Activated T-cell treated with anti-CD3 and anti-CD28 coated beads for 4 hours (primary cell): ENCODE results near the gene CAPN14.

ENCODE experiments used
- DNase-seq: peaks from one replicate; pipeline ENCODE4 v3.0.0-alpha.2; 2020

Gene CAPN14

DNA sequence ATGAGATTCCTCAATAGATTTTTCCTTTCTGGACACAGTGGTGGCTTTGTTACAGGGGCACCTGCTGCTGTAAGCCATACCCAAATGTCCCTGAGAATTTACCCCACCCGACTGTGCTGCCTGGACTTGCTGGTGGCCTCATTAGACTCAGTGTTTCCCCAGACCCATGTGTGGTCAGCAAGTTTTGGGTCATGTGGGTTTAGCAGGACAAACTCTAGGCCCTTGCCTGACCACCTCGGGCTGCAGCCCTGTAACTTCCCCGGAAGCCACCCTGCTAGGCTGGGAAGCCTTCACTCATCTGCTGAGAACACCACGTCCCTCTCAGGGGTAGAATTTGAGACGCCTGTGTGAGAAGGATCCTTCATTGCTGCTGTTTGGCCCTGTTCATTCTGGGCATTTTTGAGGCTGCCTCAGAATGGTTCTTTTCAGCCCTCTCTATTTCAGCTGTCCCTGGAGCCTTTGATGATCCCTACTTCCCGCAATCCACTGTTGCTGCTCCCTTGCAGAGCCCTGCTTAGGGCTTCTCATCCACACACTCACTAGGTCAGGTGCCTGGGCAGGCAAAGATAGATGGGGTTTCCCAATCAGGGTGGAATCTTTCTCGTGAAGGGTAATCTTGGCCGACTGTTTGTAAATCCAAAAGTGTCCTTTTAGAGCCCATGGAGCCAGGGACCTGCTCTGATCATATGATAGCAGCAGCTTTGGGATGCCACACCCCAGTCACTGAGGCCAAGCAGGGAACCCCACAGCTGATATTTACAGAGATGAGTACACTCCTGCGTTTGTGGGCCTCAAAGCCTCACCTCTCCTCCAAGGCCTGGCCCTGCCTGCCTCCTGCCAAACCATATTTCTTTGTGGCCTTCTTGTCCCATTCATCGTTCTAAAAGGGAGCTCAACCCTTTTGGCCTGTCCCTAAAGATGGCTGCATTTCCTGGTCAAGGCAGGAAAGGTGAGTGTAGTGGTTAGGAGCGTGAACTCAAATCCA, 23.4 kb upstream of the CAPN14 start:
- no peak for DNase-seq

DNA sequence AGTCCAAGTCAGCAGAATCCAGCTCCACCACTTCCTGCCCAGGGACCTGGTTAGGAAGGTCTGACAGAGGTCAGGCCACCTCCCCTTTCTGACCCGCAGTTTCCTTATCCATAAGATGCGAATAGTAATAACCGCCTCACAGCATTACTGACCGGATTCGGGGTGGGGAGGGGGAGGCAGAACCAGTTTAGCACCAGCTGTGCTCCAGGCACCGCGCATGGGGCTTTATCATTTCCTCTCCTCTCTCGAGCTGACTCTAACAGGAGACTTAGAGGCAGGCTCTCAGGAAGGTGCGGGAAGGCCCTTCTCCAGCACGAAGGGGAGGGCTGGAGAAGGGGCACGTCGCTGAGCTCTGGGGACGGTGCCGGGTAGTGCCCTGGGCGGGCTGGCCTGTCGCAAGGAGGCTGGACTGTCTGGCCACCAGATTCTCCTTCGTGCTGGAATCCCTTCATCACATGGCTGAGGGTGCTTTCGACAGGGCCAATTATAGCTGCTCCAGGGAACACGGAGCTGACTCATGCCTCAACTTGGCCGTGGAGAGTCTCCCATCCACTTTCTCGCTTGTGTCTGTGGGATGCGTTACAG, 22.4 kb upstream of the CAPN14 start:
- no peak for DNase-seq

DNA sequence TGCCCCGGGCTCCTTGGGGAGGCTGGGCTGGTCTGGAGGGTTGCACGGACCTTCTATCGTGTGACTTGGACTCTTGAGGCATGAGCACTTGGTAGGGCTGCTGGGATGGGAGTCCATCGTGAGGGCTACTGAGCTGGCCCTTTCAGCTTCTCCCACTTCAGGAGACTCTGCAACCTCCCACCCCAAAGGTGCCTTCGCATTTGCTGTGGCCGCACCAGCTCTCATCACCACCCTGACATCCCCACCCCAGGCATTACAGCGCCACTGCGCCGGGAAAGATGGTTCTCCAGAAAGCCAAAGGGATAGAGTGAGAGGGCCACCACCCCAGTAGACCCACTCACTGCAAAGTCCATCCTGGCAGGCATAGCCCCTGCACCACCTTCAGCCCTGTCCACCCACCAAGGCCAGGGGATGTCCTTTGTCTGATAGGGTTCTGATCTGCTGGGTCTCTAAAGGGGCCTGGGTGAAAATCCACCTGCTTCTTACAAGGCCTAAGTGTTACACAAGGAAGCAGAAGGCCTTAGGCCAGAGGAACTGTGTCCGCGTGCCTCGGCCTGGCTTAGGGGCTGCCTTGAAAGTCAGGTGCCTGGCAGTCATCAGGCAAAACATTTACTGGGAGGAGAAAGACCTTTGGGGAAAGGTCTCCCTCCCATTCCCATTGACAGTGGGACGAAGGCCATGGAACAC, 21.7 kb upstream of the CAPN14 start:
- DNase-seq: no peak

DNA sequence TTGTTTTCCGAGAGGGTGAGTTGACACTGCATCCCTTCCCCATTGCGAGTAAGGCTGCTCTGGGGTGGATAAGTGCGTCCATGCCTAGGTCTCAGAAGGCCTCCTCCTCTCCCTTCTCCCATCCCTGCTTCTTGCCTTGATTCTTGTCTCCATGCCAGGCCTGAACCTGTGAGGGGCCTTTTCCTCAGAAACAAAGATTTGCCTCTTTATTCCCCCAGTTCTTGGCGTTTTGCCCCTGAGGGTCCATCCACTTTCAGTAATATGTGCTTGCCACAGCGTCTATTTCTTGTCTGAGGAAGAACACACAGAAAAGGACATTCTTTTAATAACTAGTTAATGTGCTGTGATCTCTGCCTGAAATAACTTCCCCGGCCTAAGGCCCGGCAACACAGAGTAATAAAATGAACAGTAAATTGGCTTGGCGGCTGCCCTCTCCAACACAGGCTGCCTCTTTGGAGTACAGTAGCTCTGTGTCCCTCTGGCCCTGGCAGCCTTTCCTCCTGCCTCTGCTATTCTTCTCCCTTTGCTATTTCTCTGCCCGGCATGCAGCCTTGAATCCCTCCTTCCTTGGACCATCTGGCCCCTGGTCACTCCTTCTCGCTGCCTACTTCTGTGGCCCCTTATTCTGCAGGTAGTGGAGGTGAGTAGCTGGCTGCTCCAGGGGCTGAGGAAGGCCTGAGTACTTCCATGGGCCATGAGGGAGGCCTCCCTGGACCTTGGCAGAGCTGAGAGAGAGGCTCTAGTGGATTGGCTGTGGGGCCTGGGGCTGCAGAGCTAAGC, 21.0 kb upstream of the CAPN14 start:
- no peak for DNase-seq

DNA sequence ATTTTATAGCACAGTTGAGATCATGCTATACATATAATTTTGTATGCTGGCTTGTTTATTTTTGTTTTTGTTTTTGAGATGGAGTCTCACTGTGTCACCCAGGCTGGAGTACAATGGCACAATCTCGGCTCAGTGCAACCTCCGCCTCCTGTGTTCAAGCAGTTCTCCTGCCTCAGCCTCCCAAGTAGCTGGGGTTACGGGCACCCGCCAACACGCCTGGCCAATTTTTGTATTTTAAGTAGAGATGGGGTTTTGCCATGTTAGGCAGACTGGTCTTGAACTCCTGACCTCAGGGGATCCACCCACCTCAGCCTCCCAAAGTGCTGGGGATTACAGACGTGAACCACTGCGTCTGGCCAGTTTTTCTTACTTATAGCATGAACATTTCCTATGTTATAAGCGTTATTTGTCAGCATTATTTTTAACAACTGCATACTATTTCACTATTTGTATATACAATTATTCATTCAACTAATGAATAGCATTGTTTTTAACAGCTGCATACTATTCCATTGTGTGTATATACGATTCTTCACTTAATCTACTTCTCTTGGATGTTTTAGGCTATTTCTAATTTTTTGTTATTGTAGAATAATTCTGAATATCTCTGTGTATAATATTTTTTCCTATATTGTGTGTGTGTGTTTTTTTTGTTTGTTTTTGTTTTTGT, 20.2 kb upstream of the CAPN14 start:
- DNase-seq: no peak

DNA sequence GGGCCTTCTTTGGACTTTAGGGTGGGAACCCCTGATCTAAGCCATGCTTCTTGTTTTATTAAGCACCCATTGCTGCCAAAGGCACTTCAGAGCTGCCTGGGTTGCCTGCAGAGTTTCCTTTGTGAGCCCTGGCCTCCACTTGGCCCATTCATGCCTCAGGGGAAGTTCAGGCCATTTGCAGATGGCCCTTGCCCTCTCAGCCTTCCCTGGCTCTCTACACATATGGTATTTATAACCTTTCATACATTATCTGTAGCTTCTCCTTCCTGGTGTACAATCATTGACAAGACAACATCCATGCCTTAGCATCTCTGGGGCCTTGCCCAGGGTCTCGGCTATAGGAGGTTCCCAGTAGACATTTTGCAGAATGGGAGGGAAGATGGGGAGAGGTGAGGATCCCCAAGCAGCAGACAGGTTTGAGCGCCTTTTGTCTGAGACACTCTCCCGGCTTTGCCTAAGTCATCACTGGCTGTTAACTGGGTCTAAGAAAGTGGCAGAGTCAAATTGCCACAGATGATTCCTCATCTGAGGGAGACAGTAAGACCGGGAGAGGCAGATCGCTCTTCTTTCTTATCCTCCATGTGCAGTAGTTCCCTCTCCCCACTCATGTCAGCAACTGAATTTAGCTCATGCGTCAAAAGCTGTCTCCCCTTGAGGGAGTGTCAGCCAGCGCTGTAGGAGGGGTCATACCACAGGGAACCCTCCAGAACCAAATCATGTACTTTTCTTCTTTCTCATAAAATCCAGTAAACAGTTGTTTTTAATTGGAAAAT, 19.3 kb upstream of the CAPN14 start:
- no peak for DNase-seq

DNA sequence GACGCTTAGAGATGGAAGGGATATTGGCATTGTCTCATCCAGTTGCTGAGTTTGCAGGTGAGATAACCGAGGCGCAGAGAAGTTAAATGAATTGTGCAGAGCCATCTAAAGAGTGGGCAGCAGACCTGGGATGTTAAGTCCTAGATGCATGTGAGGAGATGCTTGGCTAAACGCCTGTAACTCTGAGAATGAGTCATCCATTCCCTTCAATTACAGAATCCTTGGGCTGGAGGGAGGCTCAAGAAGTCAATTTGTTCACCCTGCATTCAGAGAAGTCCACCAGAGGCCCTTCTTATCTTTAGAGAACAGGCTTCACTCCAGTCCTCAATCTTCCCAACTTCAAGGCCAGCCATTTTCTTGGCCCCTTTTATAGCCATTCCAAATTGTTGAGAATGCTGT, 18.2 kb upstream of the CAPN14 start:
- DNase-seq: no peak

DNA sequence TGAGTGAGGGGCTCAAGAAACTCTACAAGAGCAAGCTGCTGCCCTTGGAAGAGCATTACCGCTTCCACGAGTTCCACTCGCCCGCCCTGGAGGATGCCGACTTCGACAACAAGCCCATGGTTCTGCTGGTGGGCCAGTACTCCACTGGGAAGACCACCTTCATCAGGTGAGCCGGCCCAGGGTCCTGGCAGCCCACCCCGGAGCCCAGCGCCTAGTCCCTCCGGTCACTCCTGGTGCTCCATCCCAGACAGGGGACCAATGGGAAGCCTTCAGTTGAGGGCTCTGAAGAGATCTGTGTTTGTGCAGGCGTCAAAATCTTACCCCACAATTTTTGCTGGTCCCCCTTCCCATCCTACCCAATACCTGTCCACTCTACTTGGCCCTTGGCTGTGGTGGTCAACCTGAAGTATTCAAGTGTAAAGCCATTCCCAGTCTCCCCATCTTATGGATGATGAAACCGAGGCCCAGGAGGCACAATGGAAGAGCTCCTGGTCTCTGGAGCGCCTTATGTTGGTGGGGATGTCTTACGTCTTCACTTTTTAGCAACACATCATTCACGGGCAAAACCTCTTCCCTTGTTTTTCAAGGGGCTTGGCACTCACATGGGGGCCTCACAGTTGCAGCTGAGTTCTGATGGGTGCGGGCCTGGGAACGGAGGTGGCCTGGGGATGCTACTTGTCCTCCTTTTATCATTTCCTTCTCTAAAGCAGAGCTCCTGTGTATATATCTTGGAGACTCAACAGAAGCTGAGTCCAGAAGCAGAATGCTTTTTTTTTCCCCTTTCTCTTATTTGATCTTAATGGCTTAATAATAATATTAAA, 17.6 kb upstream of the CAPN14 start:
- DNase-seq: no peak

DNA sequence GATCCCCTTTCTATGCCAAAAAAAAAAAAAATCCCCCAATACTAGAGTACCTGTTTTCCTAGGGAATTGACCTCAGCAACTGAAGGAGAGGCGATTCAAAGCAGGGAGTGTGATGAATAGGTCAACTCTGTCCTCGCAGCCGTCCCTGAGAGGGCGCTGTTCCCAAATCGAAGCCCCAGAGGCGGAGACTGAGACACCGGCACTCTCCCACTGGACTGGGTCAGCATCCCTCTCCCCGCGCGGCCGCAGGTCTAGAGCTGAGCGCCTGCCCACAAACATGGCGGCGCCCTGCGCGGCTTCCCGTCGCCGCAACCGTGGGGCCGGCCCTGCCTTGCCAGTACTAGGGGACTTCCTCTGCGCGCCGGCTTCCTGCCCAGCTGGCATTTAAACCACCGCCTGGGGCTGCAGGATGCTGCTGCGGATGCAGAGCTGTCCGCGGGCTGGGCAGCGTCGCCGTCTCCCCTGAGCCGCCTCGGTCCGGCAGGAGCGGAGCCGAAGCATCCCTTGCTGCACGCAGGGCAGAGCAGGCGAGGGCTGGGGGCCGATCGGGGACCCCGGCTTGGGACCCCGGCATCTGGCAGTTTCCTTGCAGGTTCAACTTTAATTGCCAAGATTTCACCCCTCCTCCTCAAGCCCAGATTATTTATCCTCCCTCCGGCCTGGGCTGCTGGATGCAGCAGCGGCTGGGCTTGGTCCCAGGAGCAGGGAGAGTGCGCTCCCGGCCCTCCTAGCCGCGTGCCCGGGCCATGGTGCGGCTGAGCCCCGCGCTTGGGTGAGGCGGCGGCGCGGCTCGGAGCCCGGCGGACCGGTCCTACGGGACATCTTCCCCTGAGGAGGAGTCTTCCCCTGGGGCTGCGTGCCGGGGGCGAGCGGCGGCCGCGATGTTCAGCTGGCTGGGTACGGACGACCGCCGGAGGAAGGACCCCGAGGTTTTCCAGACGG, 16.7 kb upstream of the CAPN14 start, which contains the start of gene EHD3:
TSS of gene EHD3 (plus strand) at position 412 of the 942 bp plus-strand sequence. CDS start at position 882, 470 bp downstream.
- DNase-seq: peak; percentile 57

DNA sequence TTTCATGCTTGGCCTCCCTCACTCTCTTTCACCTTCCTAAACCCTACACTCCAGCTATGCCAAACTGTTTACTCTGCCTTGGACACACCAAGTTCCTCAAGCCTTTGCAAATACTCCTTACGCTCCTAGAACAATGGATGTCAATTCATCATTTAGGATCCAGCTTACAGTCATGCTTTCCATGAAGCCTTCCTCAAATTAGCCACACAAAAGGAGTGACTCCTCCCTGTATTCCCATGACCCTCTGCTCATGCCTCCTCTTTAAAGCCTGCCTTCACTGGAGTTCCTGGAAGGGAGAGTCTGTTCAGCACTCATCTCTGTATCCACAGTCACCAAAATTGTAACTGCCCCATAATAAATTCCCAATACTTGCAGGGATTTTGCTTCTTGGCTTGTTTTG, 15.9 kb upstream of the CAPN14 start:
- DNase-seq: no peak

DNA sequence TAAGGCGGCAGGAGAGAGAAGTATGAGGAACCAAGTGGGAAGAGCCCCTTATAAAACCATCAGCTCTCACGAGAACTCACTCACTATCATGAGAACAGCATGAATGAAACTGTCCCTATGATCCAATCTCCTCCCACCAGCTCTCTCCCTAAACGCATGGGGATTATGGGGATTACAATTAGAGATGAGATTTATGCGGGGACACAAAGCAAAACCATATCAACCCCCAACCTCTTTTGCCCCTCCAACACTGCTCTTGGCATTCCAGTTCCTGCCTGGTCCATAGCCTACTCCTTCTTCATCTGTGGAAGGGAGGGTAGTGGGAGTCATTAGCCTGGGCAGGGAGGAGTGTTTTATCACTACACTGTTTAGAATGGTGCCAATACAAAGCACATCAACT, 15.3 kb upstream of the CAPN14 start:
- DNase-seq: no peak

DNA sequence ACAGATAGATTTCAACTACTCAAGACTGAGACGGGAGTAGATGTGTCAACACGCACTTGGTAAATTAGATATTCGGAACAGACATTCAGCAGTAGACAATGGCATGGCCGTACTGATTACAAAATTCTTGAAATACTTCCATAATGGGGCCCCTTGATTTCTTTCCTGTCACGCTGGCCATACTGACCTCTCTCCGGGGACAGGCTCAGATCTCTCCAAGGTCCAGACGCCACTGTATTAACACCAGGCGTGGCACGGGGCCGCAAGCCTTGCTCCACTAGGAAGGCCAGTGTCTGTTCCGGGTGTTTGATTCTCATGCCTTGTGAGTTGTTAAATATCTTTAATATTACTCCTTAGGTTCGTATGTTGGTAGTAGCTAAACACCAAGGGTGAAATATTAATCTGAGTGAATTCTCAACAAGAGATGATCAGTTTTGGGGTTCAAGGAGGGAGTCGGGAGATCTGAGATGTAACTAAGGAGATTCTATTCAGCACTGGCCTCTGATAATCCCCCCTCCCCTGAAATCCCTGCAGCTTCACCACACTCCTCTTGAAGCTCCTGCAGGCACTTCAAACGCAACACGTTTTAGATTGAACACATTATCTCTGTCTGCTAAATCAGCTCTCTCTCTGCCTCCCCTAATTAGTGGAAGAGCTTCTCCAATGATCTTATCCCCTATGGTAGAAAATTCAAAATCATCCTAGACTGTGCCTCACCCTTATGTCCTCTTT, 14.4 kb upstream of the CAPN14 start:
- DNase-seq: no peak

DNA sequence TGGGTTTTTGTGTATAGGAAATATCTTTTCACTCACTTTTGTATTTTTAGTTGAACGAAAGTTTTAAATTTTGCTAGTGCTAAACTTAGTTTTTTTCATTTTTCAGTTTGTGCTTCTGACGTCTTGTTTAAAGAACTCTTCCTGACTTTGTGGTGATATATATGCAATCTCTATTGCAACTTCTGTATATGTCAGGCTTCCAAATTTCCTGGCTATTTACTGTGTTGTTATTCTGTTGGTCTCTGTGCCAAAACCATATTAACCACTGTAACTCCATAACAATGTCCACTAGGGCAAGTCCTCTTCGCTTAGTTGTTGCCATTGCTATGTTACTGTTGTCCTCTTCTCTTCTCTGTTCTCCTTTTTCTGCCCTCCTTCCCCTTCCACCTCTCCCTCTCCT, 13.4 kb upstream of the CAPN14 start:
- no peak for DNase-seq

DNA sequence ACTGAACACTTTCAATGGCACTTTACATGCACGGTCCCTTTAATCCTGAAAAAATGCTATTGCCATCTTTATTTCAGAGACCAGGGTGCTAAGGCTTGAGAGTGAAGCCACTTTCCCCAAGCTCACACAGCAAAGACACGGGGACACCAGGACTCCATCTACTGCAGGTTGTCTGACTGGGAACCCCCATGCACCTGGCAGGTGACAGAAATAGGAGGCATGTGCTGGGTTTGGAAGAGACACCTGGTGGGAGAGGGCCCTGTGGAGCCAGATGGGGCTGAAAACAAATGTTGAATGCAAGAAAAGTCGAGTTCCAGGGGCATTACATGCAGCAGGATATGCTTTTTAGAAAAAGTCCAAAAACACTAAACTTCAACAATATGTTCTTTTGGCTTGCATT, 11.4 kb upstream of the CAPN14 start:
- DNase-seq: no peak

DNA sequence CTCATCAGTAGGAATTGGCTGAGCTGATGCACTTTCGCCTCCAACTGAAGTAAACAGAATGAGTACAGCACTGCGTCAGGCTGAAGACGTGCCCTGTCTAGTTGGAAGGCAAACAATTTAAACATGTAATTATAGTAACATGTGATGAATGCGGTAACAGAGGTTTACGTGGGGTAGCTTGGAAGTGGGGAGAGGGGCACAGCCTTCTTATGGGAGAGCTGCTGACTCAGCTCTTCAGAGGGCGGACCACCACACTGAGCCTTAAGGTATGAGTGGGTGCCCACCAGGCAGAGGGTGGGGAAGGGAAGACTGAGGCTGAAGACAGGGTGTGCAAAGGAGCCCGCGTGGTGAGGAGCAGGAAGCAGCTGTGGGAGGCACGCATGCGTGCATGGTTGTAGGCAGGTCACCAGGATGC, 10.4 kb upstream of the CAPN14 start:
- DNase-seq: no peak

DNA sequence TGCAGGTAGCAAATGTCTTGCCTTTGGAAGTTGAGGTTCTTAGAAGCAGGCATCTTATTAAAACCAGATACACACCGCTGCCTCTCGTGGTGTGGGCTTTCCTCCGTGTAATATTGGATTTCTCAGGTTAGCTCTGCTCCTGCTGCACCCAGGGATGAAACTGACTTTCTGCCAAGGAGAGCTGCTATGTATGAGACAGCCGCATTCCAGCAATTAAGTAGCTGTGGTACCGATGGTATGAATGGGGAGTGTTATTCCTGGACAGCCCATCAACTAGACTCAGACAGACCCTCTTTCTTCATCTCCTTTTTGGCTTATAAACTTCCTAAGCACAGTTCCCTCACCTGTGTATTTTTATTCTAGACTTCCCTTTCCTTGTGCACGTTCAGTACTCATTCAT, 9.8 kb upstream of the CAPN14 start:
- DNase-seq: no peak

DNA sequence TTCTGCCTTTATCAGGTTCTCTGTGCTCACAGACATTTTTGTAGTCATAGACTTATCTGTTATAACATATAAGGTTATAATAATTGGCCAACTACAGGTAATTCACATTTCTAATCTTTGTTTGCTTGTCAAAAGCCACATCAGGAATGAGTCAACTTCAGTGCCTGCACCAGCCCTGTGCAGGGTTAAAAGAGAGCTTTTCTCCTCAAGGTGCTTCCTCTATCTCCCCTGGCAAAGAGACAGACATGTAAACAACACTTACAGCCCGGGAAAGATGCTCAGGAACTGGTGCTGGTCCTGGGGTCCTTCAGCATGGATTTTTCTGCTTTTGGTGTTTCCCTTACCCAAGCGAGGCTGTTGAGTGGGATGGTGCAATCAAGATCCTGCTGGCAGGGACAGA, 9.0 kb upstream of the CAPN14 start:
- no peak for DNase-seq

DNA sequence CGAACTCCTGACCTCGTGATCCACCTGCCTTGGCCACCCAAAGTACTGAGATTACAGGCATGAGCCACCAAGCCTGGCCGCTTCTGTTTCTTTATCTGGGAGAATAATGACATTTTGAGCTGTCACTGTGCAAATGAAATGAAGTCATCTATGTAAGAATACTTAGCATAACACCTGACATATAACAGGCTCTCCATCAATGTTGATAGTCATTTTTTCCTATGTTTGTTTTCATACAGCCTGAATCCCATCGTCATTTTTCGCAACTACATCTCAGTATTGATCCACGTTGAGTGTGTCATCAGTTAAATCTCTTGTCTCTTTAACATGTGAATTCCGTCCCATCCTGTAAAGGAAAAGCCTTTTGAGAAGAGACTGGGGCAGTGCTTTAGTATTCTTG, 6.4 kb upstream of the CAPN14 start:
- no peak for DNase-seq

DNA sequence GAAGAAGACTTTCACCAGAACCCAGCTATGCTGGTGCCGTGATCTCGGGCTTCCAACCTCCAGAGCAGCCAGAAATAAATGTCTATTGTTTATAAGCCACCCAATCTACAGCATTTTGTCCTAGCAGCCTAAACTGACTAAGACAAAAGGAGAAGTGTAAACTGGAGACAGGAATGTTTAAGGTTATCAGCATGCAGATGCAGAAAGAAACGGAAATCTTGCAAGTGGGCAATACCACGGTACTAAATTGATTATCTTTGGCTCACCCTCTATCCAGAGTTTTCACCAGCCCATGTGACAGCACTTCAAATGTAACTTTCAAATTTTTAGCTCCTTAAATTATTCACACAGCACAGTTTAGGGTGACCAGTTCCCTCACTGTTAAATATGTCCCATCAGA, 5.7 kb upstream of the CAPN14 start:
- no peak for DNase-seq
